Liver (tissue), 3 donors: Measurements from ENCODE around the gene ZMYND10.
A peak's percentile ranks its signal among the peaks of the same experiment; 100 is the strongest.

Source experiments
- HNF4G ChIP-seq: IDR thresholded peaks from 2 replicates; pipeline ENCODE4 v1.6.1; 2016; ENCODE audit warnings: antibody characterized with exemption
- YY1 ChIP-seq: IDR thresholded peaks from 2 replicates; pipeline ENCODE4 v1.6.1; 2016; ENCODE audit warnings: antibody characterized with exemption, mild to moderate bottlenecking
- TF ChIP-seq, protein P1 (sequence below): fragments of 150-350 bp; IDR thresholded peaks from 2 replicates; pipeline ENCODE4 v1.5.1; 2017; ENCODE audit warnings: improper control_type of control experiment, low read depth, low read length; ENCODE audit not compliant: missing input control
- TF ChIP-seq, protein P2 (sequence below): IDR thresholded peaks from 2 replicates; pipeline ENCODE4 v1.6.1; 2016; ENCODE audit warnings: antibody characterized with exemption
- donor health status: healthy.
- donor health status: healthy.

DNA sequence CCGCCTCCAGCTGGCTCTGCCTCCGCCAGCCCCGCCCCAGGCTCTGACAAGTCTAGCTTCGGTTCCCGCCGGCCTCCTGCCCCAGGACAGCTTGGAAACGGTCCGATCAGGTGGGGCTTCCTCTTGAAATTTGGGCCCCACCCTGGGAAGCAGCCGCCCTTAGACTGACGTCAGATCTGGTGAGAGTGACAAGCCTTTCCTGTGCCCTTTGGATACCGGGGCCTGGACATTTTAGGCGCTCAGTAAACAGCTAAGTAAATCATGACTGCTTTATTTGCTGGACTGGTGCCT lies 45.9 kb downstream of the ZMYND10 start:
- TF ChIP-seq YY1 = peak; percentile 61
- TF ChIP-seq, protein P1, sequence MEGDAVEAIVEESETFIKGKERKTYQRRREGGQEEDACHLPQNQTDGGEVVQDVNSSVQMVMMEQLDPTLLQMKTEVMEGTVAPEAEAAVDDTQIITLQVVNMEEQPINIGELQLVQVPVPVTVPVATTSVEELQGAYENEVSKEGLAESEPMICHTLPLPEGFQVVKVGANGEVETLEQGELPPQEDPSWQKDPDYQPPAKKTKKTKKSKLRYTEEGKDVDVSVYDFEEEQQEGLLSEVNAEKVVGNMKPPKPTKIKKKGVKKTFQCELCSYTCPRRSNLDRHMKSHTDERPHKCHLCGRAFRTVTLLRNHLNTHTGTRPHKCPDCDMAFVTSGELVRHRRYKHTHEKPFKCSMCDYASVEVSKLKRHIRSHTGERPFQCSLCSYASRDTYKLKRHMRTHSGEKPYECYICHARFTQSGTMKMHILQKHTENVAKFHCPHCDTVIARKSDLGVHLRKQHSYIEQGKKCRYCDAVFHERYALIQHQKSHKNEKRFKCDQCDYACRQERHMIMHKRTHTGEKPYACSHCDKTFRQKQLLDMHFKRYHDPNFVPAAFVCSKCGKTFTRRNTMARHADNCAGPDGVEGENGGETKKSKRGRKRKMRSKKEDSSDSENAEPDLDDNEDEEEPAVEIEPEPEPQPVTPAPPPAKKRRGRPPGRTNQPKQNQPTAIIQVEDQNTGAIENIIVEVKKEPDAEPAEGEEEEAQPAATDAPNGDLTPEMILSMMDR = no peak
- peak; percentile 60 for TF ChIP-seq HNF4G
- TF ChIP-seq, protein P2, sequence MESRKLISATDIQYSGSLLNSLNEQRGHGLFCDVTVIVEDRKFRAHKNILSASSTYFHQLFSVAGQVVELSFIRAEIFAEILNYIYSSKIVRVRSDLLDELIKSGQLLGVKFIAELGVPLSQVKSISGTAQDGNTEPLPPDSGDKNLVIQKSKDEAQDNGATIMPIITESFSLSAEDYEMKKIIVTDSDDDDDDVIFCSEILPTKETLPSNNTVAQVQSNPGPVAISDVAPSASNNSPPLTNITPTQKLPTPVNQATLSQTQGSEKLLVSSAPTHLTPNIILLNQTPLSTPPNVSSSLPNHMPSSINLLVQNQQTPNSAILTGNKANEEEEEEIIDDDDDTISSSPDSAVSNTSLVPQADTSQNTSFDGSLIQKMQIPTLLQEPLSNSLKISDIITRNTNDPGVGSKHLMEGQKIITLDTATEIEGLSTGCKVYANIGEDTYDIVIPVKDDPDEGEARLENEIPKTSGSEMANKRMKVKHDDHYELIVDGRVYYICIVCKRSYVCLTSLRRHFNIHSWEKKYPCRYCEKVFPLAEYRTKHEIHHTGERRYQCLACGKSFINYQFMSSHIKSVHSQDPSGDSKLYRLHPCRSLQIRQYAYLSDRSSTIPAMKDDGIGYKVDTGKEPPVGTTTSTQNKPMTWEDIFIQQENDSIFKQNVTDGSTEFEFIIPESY = peak; percentile 88
